NB4 (cell line): ENCODE measurements around the gene SYNM.

Source experiments
- DNase-seq: peaks from one replicate; pipeline ENCODE4 v3.0.0; 2010; ENCODE audit warnings: low read depth
- H3K4me3 ChIP-seq: one replicate; pipeline ENCODE4 v1.5.1; 2011; ENCODE audit warnings: mild to moderate bottlenecking, low read depth, low read length, moderate library complexity
- MYC ChIP-seq: IDR thresholded peaks from 2 replicates; pipeline ENCODE4 v1.6.1; 2011; ENCODE audit warnings: low read depth, low read length
- POLR2A ChIP-seq: IDR thresholded peaks from 2 replicates; pipeline ENCODE4 v1.6.1; 2011; ENCODE audit warnings: mild to moderate bottlenecking; ENCODE audit not compliant: insufficient read length; ENCODE audit errors: extremely low read depth
- TF ChIP-seq, protein P1 (sequence below): IDR thresholded peaks from one replicate; pipeline ENCODE4 v1.5.1; 2012; ENCODE audit warnings: low read depth, low read length
- TF ChIP-seq, protein P2 (sequence below): IDR thresholded peaks from 2 replicates; pipeline ENCODE4 v1.6.1; 2011; ENCODE audit warnings: low read depth, low read length

The SYNM gene

GRCh38 chr15:99148851-99149276 is 44.0 kb downstream of the SYNM start:
- TF ChIP-seq, protein P1, sequence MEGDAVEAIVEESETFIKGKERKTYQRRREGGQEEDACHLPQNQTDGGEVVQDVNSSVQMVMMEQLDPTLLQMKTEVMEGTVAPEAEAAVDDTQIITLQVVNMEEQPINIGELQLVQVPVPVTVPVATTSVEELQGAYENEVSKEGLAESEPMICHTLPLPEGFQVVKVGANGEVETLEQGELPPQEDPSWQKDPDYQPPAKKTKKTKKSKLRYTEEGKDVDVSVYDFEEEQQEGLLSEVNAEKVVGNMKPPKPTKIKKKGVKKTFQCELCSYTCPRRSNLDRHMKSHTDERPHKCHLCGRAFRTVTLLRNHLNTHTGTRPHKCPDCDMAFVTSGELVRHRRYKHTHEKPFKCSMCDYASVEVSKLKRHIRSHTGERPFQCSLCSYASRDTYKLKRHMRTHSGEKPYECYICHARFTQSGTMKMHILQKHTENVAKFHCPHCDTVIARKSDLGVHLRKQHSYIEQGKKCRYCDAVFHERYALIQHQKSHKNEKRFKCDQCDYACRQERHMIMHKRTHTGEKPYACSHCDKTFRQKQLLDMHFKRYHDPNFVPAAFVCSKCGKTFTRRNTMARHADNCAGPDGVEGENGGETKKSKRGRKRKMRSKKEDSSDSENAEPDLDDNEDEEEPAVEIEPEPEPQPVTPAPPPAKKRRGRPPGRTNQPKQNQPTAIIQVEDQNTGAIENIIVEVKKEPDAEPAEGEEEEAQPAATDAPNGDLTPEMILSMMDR: no peak
- TF ChIP-seq, protein P2, sequence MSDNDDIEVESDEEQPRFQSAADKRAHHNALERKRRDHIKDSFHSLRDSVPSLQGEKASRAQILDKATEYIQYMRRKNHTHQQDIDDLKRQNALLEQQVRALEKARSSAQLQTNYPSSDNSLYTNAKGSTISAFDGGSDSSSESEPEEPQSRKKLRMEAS: no peak
- TF ChIP-seq POLR2A: no peak
- no peak for TF ChIP-seq MYC
- DNase-seq: no peak
- no peak overlapping the region for H3K4me3 ChIP-seq

- no peak overlapping the region for H3K4me3 ChIP-seq
- no peak for DNase-seq
- TF ChIP-seq MYC: no peak
- no peak for TF ChIP-seq POLR2A
- TF ChIP-seq, protein P1: no peak
- TF ChIP-seq, protein P2: no peak
Observed at GRCh38 chr15:99149366-99149765, 44.5 kb downstream of the SYNM start.

- H3K4me3 ChIP-seq: no peak overlapping the region
- no peak for DNase-seq
- TF ChIP-seq, protein P1: no peak
- TF ChIP-seq, protein P2: no peak
- TF ChIP-seq POLR2A: no peak
- TF ChIP-seq MYC: no peak
Observed at GRCh38 chr15:99151156-99151555, 46.3 kb downstream of the SYNM start.

- H3K4me3 ChIP-seq: no peak overlapping the region
- DNase-seq: no peak
- TF ChIP-seq POLR2A (no peak), MYC (no peak)
- TF ChIP-seq, protein P2: no peak
- TF ChIP-seq, protein P1: no peak
Observed at GRCh38 chr15:99153026-99153535, 48.2 kb downstream of the SYNM start.

DNA sequence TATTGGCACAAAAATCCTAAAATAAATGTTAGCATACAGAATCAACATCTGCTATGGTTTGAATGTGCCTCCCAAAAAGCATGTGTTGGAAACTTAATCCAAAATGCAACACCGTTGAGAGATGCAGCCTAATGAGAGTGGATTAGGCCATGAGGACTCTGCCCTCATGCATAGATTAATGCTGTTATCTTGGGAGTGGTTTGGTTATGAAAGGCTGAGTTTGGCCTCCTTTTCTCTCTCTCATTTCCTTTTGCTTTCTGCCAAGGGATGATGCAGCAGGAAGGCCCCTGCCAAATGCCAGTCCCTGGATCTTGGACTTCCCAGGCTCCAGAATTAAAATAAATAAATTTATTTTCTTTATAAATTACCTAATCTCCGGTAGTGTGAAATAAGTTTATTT is 49.4 kb downstream of the SYNM start:
- TF ChIP-seq MYC (no peak), POLR2A (no peak)
- TF ChIP-seq, protein P2: no peak
- TF ChIP-seq, protein P1: no peak
- DNase-seq: no peak

GRCh38 chr15:99155961-99156443 is 51.1 kb downstream of the SYNM start:
- no peak overlapping the region for H3K4me3 ChIP-seq

More for the DNA sequence above, 49.4 kb downstream of the SYNM start:
- no peak overlapping the region for H3K4me3 ChIP-seq

More at GRCh38 chr15:99155961-99156443, 51.1 kb downstream of the SYNM start:
- TF ChIP-seq, protein P1: no peak
- TF ChIP-seq POLR2A (no peak), MYC (no peak)
- TF ChIP-seq, protein P2: no peak
- DNase-seq: peak; percentile 55
